Measurements from ENCODE around the gene KIRREL1.
A peak's percentile ranks its signal among the peaks of the same experiment; 100 is the strongest.

The KIRREL1 gene

DNA sequence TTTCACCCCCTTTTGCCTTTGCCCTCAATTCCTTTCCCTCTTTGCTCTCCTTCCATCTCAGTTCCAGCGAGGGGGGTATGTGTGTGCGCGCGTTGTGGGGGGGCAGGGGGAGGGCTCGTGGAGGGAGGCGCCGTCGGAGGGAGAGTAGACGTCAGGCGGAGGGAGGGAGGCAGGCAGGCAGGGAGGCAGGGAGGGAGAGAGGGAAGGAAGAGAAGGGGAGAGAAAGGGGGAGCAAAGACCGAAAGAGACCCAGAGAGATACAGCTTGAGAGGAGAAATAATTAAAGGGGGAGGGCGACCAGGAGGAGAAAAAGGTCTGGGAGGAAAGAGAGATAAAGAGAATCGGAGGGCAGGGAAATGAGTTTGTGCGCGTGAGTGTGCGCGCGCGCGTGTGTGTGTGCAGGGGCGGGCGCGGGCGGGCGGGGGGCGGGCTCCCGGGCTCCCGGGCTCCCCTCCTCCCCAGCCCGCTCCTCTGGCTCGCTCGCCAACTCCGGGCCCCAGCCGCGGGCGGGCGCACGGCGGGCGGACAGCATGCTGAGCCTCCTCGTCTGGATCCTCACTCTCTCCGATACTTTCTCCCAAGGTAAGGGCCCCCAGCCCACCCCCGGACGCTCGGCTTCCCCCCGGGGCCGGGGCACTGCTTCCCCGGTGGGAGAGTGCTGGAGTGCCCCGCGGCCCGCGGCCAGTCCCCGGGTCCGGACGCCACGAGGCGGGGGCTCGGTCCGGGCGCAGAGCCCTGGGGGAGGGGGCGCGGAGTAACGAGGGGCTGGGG, at the start of gene KIRREL1:
Gene KIRREL1, plus strand, starts transcription at position 499 of the 771 bp plus-strand sequence. Its CDS starts 32 bp downstream, at position 531.
- DNase-seq (ENCODE audit: low read depth in 2 of 2), result no peak

GRCh38 chr1:157944663-157945280, 48.7 kb upstream of the KIRREL1 start:
- DNase-seq (ENCODE audit: low read depth in 2 of 2), result no peak

- DNase-seq (ENCODE audit: low read depth in 2 of 2), result no peak
Observed at GRCh38 chr1:157948312-157949073, 45.0 kb upstream of the KIRREL1 start.

DNA sequence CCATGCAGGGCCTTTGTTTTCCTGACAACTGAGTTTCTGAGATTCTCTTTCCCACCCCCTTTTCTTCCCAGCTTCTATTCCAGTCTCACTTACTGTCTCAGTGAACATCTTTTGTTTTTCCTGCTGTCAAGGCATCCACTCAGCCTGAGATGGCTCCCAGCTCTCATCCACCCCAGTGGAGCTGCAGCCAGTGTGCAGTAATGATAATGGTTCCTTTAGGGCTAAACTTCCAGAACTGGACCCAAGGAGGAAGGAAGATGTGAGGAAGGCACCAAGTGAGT, 44.4 kb upstream of the KIRREL1 start:
- DNase-seq (ENCODE audit: low read depth in 2 of 2), result no peak

DNA sequence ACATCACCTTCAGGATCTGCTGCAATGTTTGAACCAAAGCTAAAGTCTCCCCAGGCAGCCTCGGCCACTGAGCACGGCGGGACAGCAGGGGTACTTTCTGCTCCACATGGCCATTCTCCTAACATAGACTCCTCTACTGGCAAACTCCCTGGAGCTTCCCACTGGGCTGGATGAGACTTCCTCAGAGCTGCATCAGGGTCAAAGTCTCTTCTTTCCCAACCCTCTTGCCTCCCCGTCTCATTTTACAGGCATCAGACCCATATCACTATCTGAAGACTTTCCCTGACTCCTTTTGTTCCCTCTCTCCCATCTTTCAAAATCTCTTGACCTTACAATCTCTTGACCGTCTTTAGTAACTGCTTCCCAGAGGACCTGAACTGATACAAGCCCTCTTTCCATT, 42.2 kb upstream of the KIRREL1 start:
- no peak for DNase-seq (ENCODE audit: low read depth in 2 of 2)

- DNase-seq (ENCODE audit: low read depth in 2 of 2), result no peak
Observed at GRCh38 chr1:157952601-157953000, 40.8 kb upstream of the KIRREL1 start.

DNA sequence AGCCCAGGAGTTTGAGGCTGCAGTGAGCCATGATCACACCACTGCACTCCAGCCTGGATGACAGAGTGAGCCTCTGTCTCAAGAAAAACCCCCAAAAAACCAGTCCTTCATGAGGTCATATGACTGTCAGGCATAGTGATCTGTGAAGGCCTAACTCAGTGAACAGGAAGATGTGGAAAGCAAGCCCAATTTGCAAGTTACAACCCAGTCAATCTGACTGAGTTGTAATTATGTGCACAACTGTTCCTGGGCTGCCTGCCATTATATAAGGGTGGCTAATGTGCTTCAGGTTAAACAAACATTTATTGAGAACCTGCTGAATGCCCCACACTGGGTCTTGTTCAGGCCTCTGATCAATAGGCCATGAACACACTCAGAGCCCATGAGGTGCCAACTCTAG, 38.2 kb upstream of the KIRREL1 start:
- DNase-seq (ENCODE audit: low read depth in 2 of 2), result no peak

DNA sequence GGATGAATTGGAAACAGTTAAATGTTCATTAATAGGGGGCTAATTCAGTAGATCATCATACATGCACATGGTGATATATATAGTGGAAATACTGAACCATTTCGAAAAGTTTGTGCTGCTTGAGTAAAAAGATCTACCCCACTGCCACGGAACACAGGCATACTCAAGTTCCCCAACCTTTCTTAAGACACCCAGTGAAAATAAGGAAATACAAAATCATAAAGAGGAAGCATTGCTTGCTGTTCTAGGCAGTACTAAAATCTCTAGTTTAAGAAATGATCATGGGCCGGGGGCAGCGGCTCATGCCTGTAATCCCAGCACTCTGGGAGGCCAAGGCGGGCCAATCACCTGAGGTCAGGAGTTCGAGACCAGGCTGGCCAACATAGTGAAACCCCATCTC, 37.6 kb upstream of the KIRREL1 start:
- DNase-seq (ENCODE audit: low read depth in 2 of 2), result no peak

DNA sequence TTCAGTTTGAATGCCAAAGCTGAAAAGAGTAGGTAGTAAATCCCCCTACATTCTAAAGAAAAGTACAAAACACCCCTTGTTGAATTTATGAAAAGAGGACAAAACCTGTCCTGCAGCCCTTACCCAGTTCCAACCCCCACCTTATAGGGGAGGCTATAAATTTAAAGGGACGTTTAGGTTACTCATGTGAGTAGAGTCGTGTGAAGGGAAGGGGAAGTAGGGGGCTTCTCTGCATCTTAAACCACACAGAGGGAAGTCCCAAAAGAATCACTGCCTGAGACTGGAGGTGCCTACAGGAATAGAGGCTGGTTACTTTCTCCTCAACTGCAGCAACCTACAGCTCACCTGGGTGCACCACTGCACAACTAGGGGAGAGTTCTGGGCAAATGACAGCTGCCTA, 36.7 kb upstream of the KIRREL1 start:
- no peak for DNase-seq (ENCODE audit: low read depth in 2 of 2)

GRCh38 chr1:157958263-157958662, 35.2 kb upstream of the KIRREL1 start:
- no peak for DNase-seq (ENCODE audit: low read depth in 2 of 2)

- no peak for DNase-seq (ENCODE audit: low read depth in 2 of 2)
Observed at GRCh38 chr1:157959750-157960149, 33.7 kb upstream of the KIRREL1 start.

GRCh38 chr1:157960773-157961172, 32.7 kb upstream of the KIRREL1 start:
- no peak for DNase-seq (ENCODE audit: low read depth in 2 of 2)

GRCh38 chr1:157961805-157962762, 31.4 kb upstream of the KIRREL1 start:
- no peak for DNase-seq (ENCODE audit: low read depth in 2 of 2)

DNA sequence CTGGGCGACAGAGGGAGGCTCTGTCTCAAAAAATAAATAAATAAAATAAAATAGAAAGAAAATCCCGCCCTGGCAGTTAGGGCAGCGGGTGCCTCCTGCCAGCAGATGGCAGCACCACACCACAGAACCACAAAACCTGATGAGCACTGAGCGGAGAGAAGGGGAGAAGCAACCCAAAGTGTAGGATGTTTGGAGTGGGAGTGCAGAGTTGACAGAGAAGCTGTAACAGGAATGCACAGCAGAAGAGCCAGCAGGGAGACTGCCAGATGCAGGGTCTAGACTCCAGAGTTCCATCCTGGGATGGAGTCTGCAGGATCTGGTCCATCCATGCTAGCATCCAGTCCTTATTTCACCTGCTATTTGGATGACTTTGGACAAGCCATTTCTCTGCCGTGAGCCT, 29.7 kb upstream of the KIRREL1 start:
- DNase-seq (ENCODE audit: low read depth in 2 of 2), result peak; percentile 21 to 52

DNA sequence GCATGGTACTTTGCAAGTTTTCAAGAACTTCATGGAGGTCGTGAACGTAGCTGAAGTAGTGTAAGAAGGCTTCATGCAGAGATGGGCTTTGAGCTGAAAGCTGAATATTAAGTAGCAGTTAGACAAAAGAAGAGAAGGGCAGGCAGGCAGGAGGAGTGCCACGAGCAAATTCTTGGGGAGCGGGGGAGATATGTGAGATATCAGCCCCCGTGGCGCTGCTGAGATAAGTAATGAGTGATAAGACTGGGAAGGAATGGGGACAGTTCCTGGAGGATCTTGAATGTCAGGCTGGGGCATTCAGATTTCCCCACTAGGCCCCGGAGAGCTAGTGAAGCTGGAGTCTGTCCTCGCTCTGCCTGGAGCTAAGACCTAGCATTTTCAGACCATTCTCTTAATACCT, 27.9 kb upstream of the KIRREL1 start:
- no peak for DNase-seq (ENCODE audit: low read depth in 2 of 2)

GRCh38 chr1:157966031-157966537, 27.4 kb upstream of the KIRREL1 start:
- DNase-seq (ENCODE audit: low read depth in 2 of 2), result no peak

- no peak for DNase-seq (ENCODE audit: low read depth in 2 of 2)
Observed at GRCh38 chr1:157967205-157967604, 26.2 kb upstream of the KIRREL1 start.

- no peak for DNase-seq (ENCODE audit: low read depth in 2 of 2)
Observed at GRCh38 chr1:157968508-157968907, 24.9 kb upstream of the KIRREL1 start.

DNA sequence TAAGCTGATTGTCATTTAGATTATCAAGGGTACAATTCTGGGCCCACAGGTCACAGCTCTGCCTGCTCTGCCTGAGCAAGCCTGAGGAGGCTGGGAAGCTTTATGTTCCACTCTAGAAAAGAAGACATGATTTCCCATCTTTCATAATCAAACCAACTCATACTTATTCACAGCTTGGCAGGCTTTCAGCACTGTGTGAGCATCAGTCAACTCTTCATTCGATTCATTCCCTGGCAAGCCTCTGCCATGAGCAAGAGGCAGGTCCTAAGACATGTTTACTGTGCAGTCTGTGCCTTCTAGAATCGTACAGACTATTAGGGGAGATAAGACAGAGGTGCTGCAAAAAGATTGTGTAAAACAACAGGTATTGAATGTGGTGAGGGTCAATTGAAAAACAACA, 24.5 kb upstream of the KIRREL1 start:
- DNase-seq (ENCODE audit: low read depth in 2 of 2), result no peak

DNA sequence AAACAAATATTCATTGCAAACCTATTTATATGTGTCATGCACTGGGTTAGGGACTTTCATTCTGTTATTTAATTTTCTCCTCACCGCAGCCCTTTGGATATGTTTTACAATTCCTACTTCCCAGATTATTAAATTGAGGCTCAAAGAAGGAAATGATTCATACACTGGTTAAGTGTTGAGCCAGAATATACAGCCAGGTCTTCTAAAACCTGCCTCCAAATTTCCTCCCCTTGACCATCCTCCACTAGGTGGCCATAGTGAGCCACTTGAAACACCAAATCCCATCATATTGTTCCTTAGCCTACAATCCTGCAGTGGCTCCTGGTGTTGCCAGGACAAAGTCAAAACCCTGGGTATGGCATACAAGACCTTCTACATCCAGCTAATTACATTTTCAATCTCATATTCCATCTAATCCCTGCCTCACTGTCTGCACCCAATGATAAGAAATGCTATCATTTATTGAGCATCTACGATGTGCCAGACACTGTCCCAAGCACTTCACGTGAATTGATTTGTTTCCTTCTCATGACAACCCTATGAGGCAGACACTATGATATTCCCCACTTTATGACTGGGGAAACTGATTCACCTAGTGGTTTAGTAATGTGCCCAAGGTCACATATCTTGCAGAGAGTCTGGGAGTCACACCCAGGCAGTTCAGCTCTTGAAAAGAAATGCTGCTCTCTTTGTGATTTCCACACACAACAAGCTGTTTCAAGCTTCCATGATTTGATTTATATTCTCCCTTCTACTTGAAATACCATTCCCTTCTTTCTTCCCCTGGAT, 23.6 kb upstream of the KIRREL1 start:
- no peak for DNase-seq (ENCODE audit: low read depth in 2 of 2)

GRCh38 chr1:157971769-157972168, 21.7 kb upstream of the KIRREL1 start:
- no peak for DNase-seq (ENCODE audit: low read depth in 2 of 2)

Measured in stimulated activated CD4-positive, alpha-beta T cell treated with anti-CD3 and anti-CD28 coated beads, Interleukin-12 subunit alpha, Interleukin-12 subunit beta, amount 100 ng/mL, for 24 hours (primary cell).